GM19023 (cell line): Measurements from ENCODE around the gene PTPMT1.

Experiments used
- ATAC-seq: cut with Tn5 transposase; IDR thresholded peaks from one replicate; pipeline ENCODE4 v1.9.1; 2021; ENCODE audit warnings: mild to moderate bottlenecking, moderate library complexity; ENCODE audit not compliant: unreplicated experiment

PTPMT1 gene

DNA sequence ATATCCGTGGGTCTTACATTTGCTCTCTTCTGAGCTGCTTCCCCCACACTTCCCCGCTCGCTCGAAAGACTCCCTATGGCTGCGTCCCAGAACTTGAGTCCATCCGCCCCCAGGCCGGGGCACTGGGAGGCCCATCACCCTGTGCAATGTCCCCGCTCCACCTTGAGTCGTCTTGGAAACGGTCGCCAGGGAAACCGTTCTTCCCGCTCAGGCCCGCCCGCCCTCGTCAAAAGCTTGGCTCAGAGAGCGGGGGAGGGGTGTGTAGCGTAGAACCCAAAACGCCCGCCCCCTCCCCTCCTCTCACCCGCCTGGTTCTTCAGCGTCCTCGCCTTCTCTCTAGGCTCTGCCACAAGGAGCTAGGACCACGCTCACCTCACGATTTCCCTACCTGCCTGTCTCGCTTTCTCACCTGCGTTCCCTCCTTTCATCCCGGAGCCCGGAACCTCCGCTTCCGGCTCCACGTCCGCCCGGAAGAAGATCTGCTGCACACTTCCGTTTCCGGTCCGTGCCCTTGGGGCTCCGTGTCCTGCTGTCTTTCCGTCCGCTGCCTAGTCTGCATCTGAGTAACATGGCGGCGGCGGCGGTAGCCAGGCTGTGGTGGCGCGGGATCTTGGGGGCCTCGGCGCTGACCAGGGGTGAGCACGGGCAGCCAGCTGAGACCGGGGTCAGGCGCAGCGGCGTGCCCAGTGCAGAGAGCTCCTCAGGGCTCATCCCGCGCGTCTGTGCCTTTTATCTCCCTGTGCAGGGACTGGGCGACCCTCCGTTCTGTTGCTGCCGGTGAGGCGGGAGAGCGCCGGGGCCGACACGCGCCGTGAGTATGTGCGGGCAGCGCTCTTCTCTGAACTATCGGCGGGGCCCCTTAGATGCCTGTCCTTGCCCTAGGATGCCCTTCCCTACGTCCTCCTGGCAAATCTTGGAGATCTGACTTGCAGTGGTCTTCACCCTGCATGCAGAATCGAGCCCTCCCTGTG, 13.4 kb downstream of the PTPMT1 start, which contains the start of the genes KBTBD4 and NDUFS3:
TSS of gene KBTBD4 (minus strand) at position 447 of the 971 bp plus-strand sequence. CDS start at position 428, 19 bp downstream.
TSS of gene NDUFS3 (plus strand) at position 551 of the 971 bp plus-strand sequence. CDS start at position 569, 18 bp downstream.
- ATAC-seq, result peak; percentile 89

DNA sequence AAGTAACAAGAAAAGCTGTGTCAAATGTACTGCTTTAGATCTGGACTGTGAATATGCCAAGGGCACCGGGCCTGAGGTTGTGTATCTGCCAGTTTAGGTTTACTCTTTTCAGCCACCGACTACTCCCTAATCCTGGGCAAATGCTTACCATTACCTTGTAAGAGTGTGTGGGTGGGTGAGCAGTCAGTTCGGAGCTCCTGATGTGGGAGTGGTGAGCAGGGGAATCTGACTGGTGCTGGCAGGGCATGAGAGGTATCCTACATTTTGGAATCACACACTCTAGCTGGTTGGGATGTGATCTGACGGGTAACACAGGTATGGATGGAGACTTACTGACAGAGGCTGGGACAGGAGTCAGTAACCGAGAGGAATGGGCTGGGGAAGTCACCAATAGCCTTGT, 18.4 kb downstream of the PTPMT1 start:
- ATAC-seq, result no peak

DNA sequence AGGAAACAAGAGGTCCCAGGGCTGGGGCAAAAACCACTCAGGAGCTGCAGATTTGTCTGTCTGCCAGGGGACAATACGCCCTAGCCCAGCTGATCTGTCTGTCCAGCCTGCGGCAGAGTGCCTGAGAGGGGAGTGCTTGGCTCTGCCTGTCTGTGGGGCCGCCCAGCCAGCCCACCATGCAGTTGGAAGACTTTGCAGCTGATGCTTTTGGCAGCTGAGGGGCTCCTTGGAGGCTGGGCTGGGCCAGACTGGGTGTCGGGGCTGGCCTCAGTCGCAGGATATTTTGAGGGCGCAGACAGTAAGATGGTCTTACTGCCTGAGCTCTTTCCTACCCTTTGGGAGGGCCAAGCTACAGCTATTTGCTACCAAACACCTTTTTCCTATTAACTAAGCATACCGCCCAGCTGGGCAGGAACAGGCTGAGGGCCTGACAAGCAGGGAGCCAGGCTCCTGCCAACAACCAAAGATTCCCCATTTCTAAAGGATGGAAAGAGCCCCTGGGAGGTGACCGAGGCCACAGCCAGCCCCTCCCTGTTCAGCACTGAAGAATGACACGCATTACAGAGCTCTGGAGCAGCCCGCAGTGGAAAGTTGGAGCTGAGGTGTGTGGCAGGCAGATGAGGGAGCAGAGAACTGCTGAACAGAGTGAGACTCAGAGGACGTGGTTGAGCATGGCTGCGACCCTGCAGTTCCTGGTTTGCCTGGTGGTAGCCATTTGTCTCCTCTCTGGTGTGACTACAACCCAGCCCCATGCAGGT, 20.9 kb downstream of the PTPMT1 start, which contains the start of gene FAM180B:
TSS of gene FAM180B (plus strand) at position 581 of the 758 bp plus-strand sequence. CDS start at position 672, 91 bp downstream.
- no peak for ATAC-seq

DNA sequence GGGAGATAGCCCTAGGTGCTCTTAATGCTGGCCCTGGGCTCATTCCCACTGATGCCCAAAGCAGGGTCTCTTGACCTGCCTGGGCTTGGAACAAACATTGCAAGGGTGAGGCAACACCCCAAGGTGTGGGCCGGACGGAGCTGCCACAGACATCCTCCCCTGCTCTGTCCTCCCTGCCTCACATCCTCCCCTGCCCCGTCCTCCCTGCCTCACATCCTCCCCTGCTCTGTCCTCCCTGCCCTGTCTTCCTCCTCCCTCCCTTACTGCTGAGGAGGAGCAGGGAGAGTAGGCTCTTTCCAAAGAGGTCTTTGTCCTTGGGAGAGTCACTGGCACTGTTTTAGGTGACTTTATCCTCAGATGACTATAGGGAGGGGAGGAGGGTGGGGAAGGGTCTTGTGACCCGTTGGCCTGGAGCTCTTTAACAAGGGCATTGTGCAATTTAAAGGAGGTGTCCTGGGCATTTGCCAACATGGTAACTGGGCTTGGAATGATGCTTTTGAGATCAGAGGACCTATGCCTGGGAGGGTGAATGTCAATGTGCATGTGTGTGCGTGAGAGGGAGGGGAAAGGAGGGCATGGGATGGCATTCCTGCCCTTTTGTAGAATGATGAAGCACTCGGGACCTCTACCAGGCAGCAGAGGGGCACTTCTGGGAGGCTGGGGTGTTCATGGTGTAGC, 21.8 kb downstream of the PTPMT1 start:
- ATAC-seq, result no peak

DNA sequence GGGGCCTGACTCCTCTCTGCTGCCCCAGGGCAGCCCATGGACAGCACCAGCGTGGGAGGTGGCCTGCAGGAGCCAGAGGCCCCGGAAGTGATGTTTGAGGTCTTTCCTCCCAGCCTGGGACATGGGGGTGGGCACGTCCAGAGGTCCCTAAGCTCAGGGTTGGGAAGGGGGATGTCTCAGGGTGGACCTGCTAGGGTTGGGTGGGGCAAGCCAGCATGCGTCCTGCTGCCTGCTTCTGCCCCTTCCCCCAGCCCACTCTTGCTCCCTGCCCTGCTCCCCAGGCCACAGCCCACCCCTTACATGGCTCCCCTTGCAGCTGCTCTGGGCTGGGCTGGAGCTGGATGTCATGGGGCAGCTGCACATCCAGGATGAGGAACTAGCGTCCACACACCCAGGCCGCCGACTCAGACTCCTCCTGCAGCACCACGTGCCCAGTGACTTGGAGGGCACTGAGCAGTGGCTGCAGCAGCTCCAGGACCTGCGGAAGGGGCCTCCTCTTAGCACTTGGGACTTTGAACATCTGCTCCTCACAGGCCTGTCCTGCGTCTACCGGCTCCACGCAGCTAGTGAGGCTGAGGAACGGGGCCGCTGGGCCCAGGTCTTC, 22.4 kb downstream of the PTPMT1 start:
- ATAC-seq, result no peak

DNA sequence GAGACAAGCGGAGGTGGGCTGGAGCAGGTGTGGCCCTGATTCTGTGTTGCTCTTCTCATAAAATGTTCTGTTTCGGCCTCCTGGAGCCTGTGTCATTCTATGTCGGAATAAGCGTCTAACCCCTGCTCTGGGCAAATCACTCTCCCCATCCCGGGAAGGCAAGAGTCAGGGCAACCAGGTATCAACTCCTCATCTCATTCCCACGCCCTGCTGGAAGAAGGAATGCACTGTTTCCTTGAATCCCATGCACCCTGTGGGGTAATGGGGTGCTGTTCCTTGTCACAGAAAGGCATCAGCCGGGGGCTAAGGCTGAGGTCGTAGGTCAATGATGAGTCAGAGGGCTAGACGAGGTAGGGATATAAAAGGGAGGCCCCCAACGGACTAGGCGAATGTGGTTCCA, 23.7 kb downstream of the PTPMT1 start:
- ATAC-seq, result no peak

DNA sequence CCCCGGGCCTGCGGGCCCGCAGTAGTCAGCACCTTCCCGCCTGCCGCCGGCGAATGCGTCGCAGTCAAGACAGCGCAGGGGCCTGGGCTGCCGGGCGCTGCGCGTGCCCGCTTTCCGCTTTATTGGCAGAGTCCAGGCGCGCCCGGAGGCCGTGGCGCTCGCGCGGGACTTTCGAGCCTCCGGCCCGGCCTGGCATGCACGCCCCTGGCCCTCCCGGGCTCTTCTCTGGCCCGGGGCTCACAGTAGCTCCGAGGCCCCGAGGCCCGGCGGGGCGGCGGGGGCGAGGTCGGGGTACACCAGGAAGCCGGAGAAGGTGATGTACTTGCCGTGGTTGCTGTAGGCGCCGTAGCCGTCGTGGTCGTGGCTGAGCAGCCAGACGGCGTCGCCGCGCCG, 24.2 kb downstream of the PTPMT1 start:
- no peak for ATAC-seq

DNA sequence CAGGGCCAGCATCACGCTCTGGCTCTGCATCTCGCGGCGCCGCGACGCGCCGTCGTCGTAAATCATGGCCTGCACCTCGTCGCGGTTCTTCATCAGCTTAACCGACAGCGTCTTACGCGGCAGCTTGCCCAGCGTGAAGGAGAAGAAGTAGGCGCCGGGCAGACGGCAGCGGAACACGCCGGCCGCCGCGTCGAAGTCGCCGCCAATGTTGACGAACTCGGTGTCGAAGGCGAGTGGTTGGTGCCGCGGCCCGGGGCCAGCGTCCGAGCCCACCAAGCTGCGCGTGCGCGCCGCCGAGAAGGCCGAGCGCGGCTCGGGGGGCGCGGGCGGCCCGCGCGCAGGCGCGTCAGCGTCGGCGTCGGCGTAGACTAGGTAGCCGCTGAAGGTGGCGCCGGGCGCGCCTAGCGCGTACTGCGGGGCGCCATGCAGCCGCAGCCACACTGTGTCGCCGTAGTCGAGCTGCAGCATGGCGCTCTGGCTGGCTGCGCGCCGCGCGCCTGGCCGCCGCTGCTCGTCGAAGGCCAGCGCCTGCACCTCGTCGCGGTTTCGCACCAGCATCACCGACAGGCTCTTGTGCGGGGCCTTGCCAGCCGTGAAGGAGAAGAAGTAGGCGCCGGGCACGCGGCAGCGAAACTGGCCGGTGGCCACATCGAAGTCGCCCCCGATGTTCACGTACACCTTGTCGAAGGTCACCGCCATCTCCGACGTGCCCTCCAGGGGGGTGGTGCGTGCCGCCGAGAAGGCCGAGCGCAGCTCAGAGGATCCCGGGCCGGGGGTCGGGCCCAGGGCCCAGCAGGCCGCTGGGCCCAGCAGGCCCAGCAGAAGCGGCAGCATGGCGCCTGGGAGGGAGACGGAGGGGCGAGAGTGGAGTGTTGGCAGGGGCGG, 24.8 kb downstream of the PTPMT1 start:
- ATAC-seq, result no peak

DNA sequence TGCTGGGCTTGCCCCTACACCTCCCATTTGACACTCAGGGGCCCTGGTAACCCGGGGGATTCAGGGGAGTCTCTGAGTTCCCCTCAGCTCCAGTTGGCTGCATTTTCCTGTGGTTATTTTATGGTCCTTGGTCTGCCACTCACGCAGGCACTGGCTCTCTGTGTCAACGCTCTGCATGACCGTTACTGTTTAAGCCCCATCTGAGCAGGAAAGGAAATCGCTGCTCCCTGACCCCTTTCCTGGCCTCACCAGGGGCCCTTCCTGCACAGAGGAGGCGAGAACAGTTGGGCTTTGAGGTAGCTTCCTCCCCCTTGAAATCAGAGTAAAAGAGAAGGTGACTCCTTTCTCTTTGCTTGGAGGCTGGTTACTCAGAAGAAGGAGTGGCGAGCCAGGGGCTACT, 26.4 kb downstream of the PTPMT1 start:
- ATAC-seq, result no peak

DNA sequence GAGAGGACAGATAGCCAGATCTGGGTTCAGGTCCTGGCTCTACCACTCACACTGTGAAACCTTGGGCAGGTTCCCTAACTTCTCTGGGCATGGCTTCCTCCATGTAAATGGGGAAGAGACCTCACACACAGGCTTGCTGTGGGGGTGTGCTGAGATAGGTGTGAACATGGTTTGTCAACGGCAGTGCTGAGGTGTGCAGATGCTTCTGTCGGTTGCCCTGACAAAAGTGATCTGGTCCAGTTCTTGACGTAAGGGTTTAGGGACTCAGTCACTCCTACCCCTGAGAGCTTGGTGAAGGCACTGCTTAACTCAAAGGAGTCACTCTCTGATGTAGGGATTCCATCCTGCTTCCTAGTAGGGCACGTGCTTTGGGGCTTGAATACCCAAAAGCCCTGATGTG, 26.9 kb downstream of the PTPMT1 start:
- ATAC-seq, result no peak

DNA sequence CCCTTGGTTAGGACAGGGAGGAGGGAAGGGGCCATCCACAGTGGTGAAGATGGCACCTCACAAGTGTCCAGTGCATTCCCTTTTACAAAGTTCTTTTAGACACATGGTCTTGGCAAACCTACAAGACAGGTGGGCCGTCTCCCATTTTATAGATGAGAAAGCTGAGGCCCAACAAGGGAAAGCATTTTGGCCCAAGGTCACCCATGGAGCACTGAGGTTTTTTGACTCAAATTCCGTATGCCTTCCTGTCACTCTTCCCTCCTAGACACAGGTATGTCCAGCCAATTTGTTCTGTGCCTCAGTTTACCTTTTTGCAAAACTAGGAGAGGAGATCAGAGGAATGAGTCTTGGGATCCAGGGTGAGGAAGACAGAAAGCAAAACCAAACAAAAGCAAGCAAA, 27.6 kb downstream of the PTPMT1 start:
- no peak for ATAC-seq

DNA sequence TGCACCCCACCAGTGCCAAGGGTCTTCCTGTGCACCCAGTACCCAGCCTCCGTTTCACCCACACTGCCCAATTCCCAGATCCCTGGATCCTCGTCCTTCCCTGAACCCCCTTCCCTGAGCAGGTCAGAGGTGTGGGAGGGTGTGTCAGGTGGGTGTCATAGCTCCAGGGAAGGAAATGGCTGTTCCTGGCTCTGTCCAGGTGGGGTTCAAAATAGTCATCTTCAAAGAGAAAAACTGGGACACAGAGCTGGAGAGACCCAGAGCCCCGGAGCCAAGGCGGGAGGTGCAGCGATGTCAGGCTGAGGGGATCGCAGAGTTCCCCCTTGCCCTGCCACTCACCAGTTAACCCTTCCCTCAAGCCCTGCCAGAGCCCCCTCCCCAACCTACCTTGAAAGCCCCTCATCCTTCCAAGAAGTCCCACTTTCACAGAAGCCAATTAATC, 28.1 kb downstream of the PTPMT1 start:
- ATAC-seq, result no peak

DNA sequence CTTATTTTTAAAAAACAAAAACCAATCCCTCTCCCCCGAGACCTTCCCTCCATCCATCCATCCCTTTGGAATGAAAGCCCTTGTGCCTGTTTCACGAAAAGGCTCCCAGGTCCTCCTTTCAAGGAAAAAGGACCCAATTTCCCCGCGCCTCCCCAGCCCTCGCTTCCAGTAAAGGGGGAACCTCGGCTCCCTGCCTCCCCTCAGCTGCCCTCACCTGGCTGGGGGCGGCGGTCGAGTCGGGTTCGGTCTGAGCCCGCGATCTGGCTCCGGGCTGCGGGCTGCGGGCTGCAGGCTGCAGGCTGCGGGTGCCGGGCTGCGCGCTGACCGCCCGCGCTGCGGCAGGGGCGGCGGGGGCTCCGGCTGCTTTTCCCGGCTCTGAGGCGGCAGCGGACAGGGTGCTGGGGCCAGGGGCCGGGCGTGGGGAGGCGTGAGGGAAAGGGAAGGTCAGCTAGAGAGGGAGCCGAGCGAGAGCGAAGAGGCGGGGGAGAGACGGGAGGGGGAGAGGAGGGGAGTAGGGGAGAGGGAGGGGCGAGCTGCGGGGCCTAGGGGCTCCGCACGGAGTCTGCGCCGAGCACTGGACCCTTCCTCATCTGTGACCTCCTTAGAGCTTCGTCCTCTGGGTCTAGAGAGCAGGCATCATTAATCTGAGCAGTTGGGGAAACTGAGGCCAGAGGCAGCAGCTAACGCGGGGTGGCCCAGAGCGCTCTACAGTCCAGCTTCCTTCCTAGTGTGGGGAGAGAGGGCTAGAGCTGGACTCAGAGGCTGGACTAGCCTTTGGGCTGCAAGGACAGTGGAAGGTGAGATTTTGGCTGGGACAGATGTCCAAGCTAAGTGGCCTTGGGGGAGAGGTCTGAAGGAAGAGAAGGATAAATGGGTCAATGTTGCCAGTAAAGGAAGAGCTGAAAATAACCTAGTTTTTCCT, 28.8 kb downstream of the PTPMT1 start, which contains the start of gene C1QTNF4:
TSS of gene C1QTNF4 (minus strand) at position 478 of the 922 bp plus-strand sequence. CDS start 3,601 bp downstream, outside the sequence.
- no peak for ATAC-seq

DNA sequence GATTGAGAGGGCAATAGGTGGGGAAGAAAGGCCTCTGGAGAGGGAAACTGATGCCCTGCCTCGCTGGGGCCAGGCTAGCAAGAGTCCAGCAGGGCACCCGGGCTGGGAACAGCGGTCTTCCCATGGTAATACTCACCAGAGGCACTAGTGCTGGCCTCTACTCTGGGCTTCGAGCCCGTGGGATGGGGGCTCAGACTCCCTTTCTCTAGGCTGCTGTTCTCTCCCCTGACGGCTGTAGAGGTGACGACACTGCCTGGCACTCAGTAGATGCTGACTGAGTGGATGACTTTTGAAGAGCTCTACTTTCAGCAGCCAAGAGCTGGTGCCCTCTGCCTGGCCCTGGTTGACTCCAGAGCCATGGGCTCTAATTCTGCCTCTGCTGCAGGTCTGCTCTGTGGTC, 29.6 kb downstream of the PTPMT1 start:
- no peak for ATAC-seq

DNA sequence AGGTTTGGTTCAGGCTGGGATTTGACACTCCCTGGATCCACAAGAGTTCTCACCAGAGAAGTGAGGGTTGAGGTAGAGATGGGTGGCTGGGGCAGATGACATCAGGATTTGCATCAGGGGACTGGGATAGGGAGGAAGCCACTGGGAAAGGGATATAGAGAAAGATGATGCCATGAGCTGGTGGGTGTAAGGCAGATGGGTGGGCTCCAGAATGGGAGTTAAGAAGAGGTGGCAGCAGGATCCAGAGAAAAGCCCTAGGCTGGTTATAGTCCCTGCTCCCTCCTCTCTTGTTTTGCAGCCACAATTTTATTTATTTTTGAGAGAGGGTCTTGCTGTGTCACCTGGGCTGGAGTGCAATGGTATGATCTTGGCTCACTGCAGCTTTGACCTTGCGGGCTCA, 30.6 kb downstream of the PTPMT1 start:
- no peak for ATAC-seq

DNA sequence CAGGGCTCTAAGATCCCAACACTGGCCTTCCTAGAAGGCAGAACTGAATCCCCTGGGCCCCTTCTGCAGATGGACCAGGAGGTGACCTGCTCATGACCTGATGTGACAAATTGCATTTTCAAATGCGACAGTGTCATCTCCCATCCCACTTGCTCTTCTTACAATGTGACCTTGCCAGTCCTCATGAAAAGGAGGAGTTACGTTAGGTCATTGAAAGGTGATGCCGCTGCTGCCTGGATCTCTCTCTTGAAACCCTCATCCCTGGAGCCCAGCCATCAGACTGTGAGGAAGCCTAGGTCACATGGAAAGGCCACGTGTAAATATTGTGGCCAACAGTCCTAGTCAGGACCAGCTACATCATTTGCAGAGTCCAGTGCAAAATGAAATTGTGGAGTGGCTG, 34.5 kb downstream of the PTPMT1 start:
- ATAC-seq, result no peak

DNA sequence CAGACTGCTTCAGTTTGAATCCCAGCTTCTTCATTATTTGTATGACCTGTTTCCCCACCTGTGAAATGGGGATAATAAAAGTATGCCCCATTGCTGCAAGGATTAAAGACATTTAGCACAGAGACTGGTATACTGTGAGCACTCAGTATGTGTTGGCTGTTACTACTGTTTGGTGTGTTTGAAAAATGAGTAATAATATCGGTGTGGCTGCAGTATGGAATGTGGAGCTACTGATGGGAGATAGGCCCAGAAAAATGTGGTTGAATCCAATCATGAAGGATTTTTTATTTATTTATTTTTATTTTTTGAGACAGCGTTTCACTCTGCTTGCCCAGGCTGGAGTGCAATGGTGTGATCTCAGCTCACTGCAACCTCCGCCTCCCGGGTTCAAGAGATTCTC, 37.9 kb downstream of the PTPMT1 start:
- ATAC-seq, result no peak

DNA sequence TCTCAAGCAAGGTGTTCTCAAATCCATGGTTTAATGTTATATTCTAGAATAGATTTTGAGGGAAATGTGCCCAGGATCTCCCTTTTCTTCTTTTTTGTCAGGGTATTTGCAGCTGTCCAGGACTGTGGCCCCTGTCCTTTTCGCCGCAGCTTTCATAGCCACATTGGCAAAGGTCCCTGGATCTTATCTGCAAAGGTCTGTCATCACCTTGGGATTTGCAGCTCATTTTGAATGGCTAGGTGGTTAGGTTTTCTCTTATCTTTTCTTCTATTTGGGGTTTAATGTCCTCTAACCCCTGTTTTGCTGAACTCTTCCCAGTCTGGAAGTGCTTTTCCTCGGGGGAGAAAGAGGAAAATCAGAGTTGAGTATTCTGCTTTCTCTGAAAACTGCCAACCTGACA, 40.5 kb downstream of the PTPMT1 start:
- ATAC-seq, result no peak
